ENCODE measurements around the gene HSD17B1.

DNA sequence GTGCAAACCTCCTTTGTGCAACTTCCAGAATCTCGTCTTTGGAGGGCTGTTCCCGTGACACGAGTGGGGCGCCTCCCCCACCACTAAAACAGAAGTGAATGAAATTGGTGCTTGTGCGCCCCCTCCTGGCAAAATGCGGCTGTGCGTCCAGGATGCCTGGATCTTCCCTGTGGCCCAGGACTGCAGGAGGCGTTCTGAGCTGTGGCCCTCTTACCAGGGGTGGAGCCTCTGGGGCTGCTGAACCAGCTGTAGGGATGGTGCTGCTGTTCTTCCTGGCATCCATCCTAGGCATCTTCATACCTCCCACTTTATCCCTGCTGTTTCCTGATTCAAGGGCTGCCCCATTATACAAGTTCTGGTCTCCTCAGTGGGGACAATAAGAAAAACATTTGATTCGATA lies 35.2 kb upstream of the HSD17B1 start:
- TF ChIP-seq, protein P1, sequence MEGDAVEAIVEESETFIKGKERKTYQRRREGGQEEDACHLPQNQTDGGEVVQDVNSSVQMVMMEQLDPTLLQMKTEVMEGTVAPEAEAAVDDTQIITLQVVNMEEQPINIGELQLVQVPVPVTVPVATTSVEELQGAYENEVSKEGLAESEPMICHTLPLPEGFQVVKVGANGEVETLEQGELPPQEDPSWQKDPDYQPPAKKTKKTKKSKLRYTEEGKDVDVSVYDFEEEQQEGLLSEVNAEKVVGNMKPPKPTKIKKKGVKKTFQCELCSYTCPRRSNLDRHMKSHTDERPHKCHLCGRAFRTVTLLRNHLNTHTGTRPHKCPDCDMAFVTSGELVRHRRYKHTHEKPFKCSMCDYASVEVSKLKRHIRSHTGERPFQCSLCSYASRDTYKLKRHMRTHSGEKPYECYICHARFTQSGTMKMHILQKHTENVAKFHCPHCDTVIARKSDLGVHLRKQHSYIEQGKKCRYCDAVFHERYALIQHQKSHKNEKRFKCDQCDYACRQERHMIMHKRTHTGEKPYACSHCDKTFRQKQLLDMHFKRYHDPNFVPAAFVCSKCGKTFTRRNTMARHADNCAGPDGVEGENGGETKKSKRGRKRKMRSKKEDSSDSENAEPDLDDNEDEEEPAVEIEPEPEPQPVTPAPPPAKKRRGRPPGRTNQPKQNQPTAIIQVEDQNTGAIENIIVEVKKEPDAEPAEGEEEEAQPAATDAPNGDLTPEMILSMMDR (conservative IDR thresholded peaks at IDR 0.05; ENCODE audit: low read depth, low read length) = peak; percentile 87
- no peak for TF ChIP-seq EZH2 (IDR thresholded peaks at IDR 0.05; ENCODE audit: borderline replicate concordance, low read depth, low read length, poor library complexity, severe bottlenecking)
